ENCODE results near the gene HSPA4.
"Not testable (repeated sequence)": the region's sequence is repeated elsewhere in the genome, so short reads cannot be mapped to it uniquely, and the experiment has no call there.

Gene HSPA4

DNA sequence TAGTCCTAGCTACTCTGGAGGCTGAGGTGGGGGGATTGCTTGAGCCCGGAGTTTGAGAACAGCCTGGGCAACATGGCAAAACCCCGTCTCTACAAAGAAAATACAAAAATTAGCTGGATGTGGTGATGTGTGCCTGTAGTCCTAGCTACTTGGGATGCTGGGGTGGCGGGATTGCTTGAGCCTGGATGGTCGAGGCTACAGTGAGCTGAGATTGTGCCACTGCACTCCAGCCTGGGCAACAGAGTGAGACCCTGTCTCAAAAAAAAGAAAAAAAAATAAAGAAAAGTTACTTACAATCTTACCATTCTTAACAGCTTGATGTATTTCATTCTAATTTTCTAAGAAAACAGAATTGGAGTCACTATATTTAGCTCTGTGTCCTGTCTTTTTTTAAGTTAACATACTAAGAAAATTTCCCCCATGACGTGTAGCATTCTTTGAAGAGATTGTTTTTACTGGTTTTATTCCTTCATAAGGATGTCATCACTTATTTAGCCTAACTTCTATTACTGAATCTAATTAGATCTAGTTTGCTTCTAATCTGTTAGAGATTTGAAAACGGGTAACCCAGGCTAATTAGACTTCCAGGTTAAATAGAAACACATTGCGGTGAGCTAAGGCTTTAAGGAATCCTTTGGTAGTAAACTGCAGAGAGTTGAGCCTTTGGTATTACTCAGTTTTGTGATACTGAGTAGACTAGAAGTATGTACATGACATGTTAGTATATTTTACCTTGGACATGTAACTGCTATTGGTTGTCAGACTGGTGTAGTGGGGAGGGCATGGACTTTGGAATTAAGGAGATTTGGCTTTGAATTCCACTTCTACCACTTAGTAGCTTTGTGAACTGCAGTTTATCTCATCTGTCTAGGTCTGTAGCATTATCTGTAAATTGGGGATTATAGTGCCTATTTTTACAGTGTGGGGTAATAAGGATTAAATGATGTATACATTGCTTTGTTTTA, 24.0 kb downstream of the HSPA4 start:
- Histone ChIP-seq H3K9ac (ENCODE audit: low read depth, low read length) (no peak overlapping the region), H3K27me3 (ENCODE audit: control insufficient read depth, insufficient read depth, low read length) (no peaks in the 10 kb centered on the region), H3K4me2 (ENCODE audit: low read length) (no peak overlapping the region), H3K9me3 (replicated peaks; ENCODE audit: low read length) (no peaks in the 10 kb centered on the region), H3K4me1 (ENCODE audit: control insufficient read depth, insufficient read depth, low read length) (peaks cover 2% of the 10 kb centered on the region), H3K36me3 (ENCODE audit: insufficient read depth, low read length) (peaks cover 50% of the 10 kb centered on the region), H3K4me3 (ENCODE audit: low read length) (no peak overlapping the region)

DNA sequence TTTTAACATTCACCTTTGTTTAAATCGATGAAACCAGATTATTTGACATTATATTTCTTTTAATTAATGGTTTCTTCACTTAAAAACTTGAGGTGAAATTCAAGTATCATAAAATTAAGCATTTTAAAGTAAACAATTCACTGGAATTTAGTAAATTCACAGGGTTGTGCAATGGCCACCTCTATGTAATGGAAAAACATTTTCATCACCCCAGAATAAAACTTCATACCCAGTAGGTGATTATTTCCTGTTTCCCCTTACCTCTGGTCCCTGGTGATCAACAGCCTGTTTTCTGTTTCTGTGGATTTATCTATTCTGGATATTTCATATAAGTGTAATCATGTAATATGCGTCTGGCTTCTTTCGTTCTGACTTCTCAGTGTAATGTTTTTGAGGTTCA, 27.2 kb downstream of the HSPA4 start:
- Histone ChIP-seq H3K9me3 (replicated peaks; ENCODE audit: low read length) (no peaks in the 10 kb centered on the region), H3K27me3 (ENCODE audit: control insufficient read depth, insufficient read depth, low read length) (no peaks in the 10 kb centered on the region), H3K36me3 (ENCODE audit: insufficient read depth, low read length) (peaks cover 31% of the 10 kb centered on the region), H3K4me3 (ENCODE audit: low read length) (no peak overlapping the region), H3K9ac (ENCODE audit: low read depth, low read length) (no peak overlapping the region), H3K4me2 (ENCODE audit: low read length) (no peak overlapping the region), H3K4me1 (ENCODE audit: control insufficient read depth, insufficient read depth, low read length) (peaks cover 3% of the 10 kb centered on the region)

GRCh38 chr5:133081036-133081435, 29.2 kb downstream of the HSPA4 start:
- Histone ChIP-seq H3K36me3 (ENCODE audit: insufficient read depth, low read length) (peaks cover 25% of the 10 kb centered on the region), H3K9me3 (replicated peaks; ENCODE audit: low read length) (no peaks in the 10 kb centered on the region), H3K4me1 (ENCODE audit: control insufficient read depth, insufficient read depth, low read length) (peaks cover 3% of the 10 kb centered on the region), H3K27me3 (ENCODE audit: control insufficient read depth, insufficient read depth, low read length) (no peaks in the 10 kb centered on the region), H3K9ac (ENCODE audit: low read depth, low read length) (no peak overlapping the region), H3K4me2 (ENCODE audit: low read length) (no peak overlapping the region), H3K4me3 (ENCODE audit: low read length) (no peak overlapping the region)

- no peak overlapping the region for H3K4me2 ChIP-seq (ENCODE audit: low read length)
- no peaks in the 10 kb centered on the region for H3K9me3 ChIP-seq (replicated peaks; ENCODE audit: low read length)
- H3K36me3 ChIP-seq (ENCODE audit: insufficient read depth, low read length) = peaks cover 30% of the 10 kb centered on the region
- peaks cover 3% of the 10 kb centered on the region for H3K4me1 ChIP-seq (ENCODE audit: control insufficient read depth, insufficient read depth, low read length)
- no peaks in the 10 kb centered on the region for H3K27me3 ChIP-seq (ENCODE audit: control insufficient read depth, insufficient read depth, low read length)
- no peak overlapping the region for H3K9ac ChIP-seq (ENCODE audit: low read depth, low read length)
- H3K4me3 ChIP-seq (ENCODE audit: low read length) = no peak overlapping the region
Measured at GRCh38 chr5:133081703-133082102, 29.9 kb downstream of the HSPA4 start.

- Histone ChIP-seq H3K36me3 (ENCODE audit: insufficient read depth, low read length) (peaks cover 29% of the 10 kb centered on the region), H3K9ac (ENCODE audit: low read depth, low read length) (no peak overlapping the region), H3K4me3 (ENCODE audit: low read length) (no peak overlapping the region), H3K27me3 (ENCODE audit: control insufficient read depth, insufficient read depth, low read length) (no peaks in the 10 kb centered on the region), H3K9me3 (replicated peaks; ENCODE audit: low read length) (no peaks in the 10 kb centered on the region), H3K4me2 (ENCODE audit: low read length) (no peak overlapping the region), H3K4me1 (ENCODE audit: control insufficient read depth, insufficient read depth, low read length) (peaks cover 3% of the 10 kb centered on the region)
Measured at GRCh38 chr5:133082128-133082527, 30.3 kb downstream of the HSPA4 start.

- Histone ChIP-seq H3K4me2 (ENCODE audit: low read length) (no peak overlapping the region), H3K9me3 (replicated peaks; ENCODE audit: low read length) (no peaks in the 10 kb centered on the region), H3K36me3 (ENCODE audit: insufficient read depth, low read length) (peaks cover 30% of the 10 kb centered on the region), H3K9ac (ENCODE audit: low read depth, low read length) (no peak overlapping the region), H3K4me1 (ENCODE audit: control insufficient read depth, insufficient read depth, low read length) (peaks cover 3% of the 10 kb centered on the region), H3K4me3 (ENCODE audit: low read length) (no peak overlapping the region), H3K27me3 (ENCODE audit: control insufficient read depth, insufficient read depth, low read length) (no peaks in the 10 kb centered on the region)
Measured at GRCh38 chr5:133083901-133084300, 32.1 kb downstream of the HSPA4 start.

GRCh38 chr5:133085171-133085570, 33.4 kb downstream of the HSPA4 start:
- H3K4me3 ChIP-seq (ENCODE audit: low read length); H3K9me3 ChIP-seq (replicated peaks; ENCODE audit: low read length); H3K9ac ChIP-seq (ENCODE audit: low read depth, low read length); H3K4me2 ChIP-seq (ENCODE audit: low read length); H3K4me1 ChIP-seq (ENCODE audit: control insufficient read depth, insufficient read depth, low read length); H3K27me3 ChIP-seq (ENCODE audit: control insufficient read depth, insufficient read depth, low read length): not testable (repeated sequence)
- peaks cover 40% of the 10 kb centered on the region for H3K36me3 ChIP-seq (ENCODE audit: insufficient read depth, low read length)

DNA sequence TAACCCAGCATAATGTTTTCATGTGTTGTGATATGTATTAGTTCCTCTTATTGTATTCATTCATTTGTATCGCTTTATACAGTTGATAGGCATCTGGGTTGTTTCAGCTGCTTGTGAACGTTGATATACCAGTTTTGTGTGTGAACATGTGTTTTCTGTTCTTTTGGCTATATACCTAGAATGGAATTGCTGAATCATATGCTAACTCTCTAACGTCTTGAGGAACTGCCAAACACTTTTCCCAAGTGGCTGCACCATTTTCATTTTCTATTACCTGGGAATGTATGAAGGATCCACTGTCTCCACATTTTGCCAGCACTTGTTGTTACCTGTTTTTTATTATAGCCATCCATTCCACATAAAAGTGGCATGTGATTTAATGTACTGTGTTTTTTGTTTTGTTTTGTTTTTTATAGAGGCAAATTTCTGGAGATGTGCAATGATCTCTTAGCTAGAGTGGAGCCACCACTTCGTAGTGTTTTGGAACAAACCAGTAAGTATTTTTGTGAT, 34.6 kb downstream of the HSPA4 start:
- peaks cover 49% of the 10 kb centered on the region for H3K36me3 ChIP-seq (ENCODE audit: insufficient read depth, low read length)

DNA sequence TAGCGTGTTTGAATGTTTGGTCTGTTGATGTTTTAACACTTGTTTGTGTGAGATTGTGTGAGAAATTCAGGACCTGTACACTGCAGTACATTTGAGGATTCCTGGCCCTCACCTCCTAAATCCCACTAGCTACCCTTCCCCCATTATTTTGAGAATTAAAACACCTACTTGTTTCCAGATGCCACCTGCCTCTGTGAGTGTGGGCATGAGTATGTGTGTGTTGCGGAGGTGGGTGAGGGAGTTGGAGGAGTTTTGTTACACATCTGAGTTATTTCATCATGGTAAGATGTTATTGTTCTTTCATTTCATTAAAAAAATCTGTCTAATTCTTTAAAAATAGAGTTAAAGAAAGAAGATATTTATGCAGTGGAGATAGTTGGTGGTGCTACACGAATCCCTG, 36.3 kb downstream of the HSPA4 start:
- Histone ChIP-seq H3K4me1 (ENCODE audit: control insufficient read depth, insufficient read depth, low read length) (no peaks in the 10 kb centered on the region), H3K36me3 (ENCODE audit: insufficient read depth, low read length) (peaks cover 59% of the 10 kb centered on the region), H3K9me3 (replicated peaks; ENCODE audit: low read length) (no peaks in the 10 kb centered on the region), H3K27me3 (ENCODE audit: control insufficient read depth, insufficient read depth, low read length) (no peaks in the 10 kb centered on the region), H3K4me3 (ENCODE audit: low read length) (no peak overlapping the region), H3K9ac (ENCODE audit: low read depth, low read length) (no peak overlapping the region), H3K4me2 (ENCODE audit: low read length) (no peak overlapping the region)

More for the DNA sequence above, 34.6 kb downstream of the HSPA4 start:
- Histone ChIP-seq H3K4me2 (ENCODE audit: low read length) (no peak overlapping the region), H3K4me1 (ENCODE audit: control insufficient read depth, insufficient read depth, low read length) (no peaks in the 10 kb centered on the region), H3K9me3 (replicated peaks; ENCODE audit: low read length) (no peaks in the 10 kb centered on the region), H3K9ac (ENCODE audit: low read depth, low read length) (no peak overlapping the region), H3K27me3 (ENCODE audit: control insufficient read depth, insufficient read depth, low read length) (no peaks in the 10 kb centered on the region), H3K4me3 (ENCODE audit: low read length) (no peak overlapping the region)

DNA sequence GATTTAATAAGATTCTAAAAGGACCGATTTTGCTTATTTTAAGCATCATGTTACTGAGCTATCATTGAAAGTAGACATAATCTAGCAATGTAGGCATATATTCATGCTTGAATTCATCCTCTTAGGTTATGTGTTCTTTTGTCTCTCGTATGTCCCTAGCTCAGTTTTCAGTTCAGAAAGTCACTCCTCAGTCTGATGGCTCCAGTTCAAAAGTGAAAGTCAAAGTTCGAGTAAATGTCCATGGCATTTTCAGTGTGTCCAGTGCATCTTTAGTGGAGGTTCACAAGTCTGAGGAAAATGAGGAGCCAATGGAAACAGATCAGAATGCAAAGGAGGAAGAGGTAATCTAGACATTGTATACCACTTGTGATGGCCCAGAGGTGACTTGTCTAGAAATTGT, 39.2 kb downstream of the HSPA4 start:
- no peaks in the 10 kb centered on the region for H3K4me1 ChIP-seq (ENCODE audit: control insufficient read depth, insufficient read depth, low read length)
- no peak overlapping the region for H3K4me3 ChIP-seq (ENCODE audit: low read length)
- H3K36me3 ChIP-seq (ENCODE audit: insufficient read depth, low read length) = peaks cover 72% of the 10 kb centered on the region
- H3K9ac ChIP-seq (ENCODE audit: low read depth, low read length) = no peak overlapping the region
- no peaks in the 10 kb centered on the region for H3K27me3 ChIP-seq (ENCODE audit: control insufficient read depth, insufficient read depth, low read length)
- no peak overlapping the region for H3K4me2 ChIP-seq (ENCODE audit: low read length)
- H3K9me3 ChIP-seq (replicated peaks; ENCODE audit: low read length) = no peaks in the 10 kb centered on the region

DNA sequence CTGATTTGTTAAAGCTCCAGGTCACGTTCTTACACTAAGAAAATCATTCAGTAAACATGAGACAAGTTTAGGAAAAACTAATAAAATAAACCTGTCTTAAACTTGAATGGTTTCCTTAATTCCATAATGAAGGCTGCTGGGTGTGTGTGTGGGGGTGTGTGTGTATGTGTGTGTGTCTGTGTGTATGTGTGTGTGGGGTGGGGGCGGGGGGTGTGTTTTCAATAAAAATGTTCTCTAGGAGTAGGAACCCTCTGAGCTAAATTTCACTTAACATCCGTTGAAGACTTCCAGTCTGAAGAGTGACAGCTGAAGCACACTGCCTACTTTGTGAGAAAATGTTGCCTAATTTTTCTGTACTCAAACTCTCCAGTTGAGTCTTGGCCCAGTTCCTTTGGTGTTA, 54.5 kb downstream of the HSPA4 start:
- H3K4me3 ChIP-seq (ENCODE audit: low read length) = no peak overlapping the region
- H3K27me3 ChIP-seq (ENCODE audit: control insufficient read depth, insufficient read depth, low read length) = no peaks in the 10 kb centered on the region
- peaks cover 39% of the 10 kb centered on the region for H3K36me3 ChIP-seq (ENCODE audit: insufficient read depth, low read length)
- H3K4me1 ChIP-seq (ENCODE audit: control insufficient read depth, insufficient read depth, low read length) = no peaks in the 10 kb centered on the region
- H3K4me2 ChIP-seq (ENCODE audit: low read length) = no peak overlapping the region
- no peak overlapping the region for H3K9ac ChIP-seq (ENCODE audit: low read depth, low read length)
- no peaks in the 10 kb centered on the region for H3K9me3 ChIP-seq (replicated peaks; ENCODE audit: low read length)

Measured in skeletal muscle satellite cell (primary cell).